Measurements from ENCODE around the gene MRPS18B. TPM values are rescaled to one million over a fixed set of nuclear protein-coding genes. Genes with fewer than 3 reads are reported as not detected.
A peak's percentile ranks its signal among the peaks of the same experiment; 100 is the strongest.

MRPS18B gene
- total and polyA plus RNA-seq, 2 of the 13 experiments (the other 11 are each of a cell fraction or from before 2014, with no cell fraction given), result 125 to 131 TPM

- TF ChIP-seq, protein P1, sequence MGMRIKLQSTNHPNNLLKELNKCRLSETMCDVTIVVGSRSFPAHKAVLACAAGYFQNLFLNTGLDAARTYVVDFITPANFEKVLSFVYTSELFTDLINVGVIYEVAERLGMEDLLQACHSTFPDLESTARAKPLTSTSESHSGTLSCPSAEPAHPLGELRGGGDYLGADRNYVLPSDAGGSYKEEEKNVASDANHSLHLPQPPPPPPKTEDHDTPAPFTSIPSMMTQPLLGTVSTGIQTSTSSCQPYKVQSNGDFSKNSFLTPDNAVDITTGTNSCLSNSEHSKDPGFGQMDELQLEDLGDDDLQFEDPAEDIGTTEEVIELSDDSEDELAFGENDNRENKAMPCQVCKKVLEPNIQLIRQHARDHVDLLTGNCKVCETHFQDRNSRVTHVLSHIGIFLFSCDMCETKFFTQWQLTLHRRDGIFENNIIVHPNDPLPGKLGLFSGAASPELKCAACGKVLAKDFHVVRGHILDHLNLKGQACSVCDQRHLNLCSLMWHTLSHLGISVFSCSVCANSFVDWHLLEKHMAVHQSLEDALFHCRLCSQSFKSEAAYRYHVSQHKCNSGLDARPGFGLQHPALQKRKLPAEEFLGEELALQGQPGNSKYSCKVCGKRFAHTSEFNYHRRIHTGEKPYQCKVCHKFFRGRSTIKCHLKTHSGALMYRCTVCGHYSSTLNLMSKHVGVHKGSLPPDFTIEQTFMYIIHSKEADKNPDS (CRISPR knock-in tag; IDR thresholded peaks at IDR 0.05), result no peak
- no peak; the same call in 1 of the 2 replicates for TF ChIP-seq ZNF431 (CRISPR knock-in tag; IDR thresholded peaks at IDR 0.05; ENCODE audit: borderline replicate concordance, low read depth)
- peak; percentile 81 for TF ChIP-seq SOX13 (IDR thresholded peaks at IDR 0.05)
- TF ChIP-seq SOX13 (CRISPR knock-in tag; conservative IDR thresholded peaks at IDR 0.05 in 1 of 2, IDR thresholded peaks at IDR 0.05 in 1 of 2), result peak in 1 of 2 experiments; percentile 97; a peak in 2 of 4 replicates
- TF ChIP-seq ZNF577 (CRISPR knock-in tag; IDR thresholded peaks at IDR 0.05; ENCODE audit: borderline replicate concordance, low read depth), result no peak
- TF ChIP-seq RAD21 (CRISPR knock-in tag; IDR thresholded peaks at IDR 0.05), result peak; percentile 35; the same call in 1 of the 2 replicates
- no peak for TF ChIP-seq ZNF557 (CRISPR knock-in tag; IDR thresholded peaks at IDR 0.05)
- TF ChIP-seq ZBTB2 (CRISPR knock-in tag; IDR thresholded peaks at IDR 0.05; ENCODE audit: low read depth), result 0 out of 2 replicates have a peak, but pooled peaks have one; percentile 68
- peak; percentile 40; the same call in 1 of the 2 replicates for TF ChIP-seq ZNF335 (CRISPR knock-in tag; IDR thresholded peaks at IDR 0.05)
- TF ChIP-seq HOXD1 (CRISPR knock-in tag; IDR thresholded peaks at IDR 0.05), result peak; percentile 51; the same call in 1 of the 2 replicates
- TF ChIP-seq, protein P2, sequence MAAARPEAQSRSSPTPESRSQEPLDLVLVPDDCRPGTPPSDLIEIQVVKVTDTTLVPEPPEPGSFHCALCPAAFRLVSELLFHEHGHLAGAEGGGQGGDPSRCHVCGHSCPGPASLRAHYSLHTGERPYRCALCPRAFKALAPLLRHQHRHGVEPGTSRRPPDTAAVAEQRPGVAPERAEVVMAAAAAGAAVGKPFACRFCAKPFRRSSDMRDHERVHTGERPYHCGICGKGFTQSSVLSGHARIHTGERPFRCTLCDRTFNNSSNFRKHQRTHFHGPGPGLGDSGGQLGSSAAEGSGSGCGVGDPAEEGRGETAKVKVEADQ (CRISPR knock-in tag; IDR thresholded peaks at IDR 0.05; ENCODE audit: borderline replicate concordance), result peak; percentile 81
- TF ChIP-seq ZZZ3 (CRISPR knock-in tag; IDR thresholded peaks at IDR 0.05; ENCODE audit: borderline replicate concordance), result peak; percentile 63; the same call in 1 of the 2 replicates
- TF ChIP-seq MYPOP (CRISPR knock-in tag; IDR thresholded peaks at IDR 0.05), result no peak
- no peak for TF ChIP-seq PAWR (CRISPR knock-in tag; IDR thresholded peaks at IDR 0.05; ENCODE audit: borderline replicate concordance)
- no peak for TF ChIP-seq ZNF777 (CRISPR knock-in tag; IDR thresholded peaks at IDR 0.05)
- 0 out of 2 replicates have a peak, but pooled peaks have one; percentile 20 for TF ChIP-seq ZXDC (CRISPR knock-in tag; IDR thresholded peaks at IDR 0.05)
- TF ChIP-seq IRF2 (CRISPR knock-in tag; IDR thresholded peaks at IDR 0.05), result peak; percentile 95; the same call in 1 of the 2 replicates
- TF ChIP-seq TGIF2 (CRISPR knock-in tag; IDR thresholded peaks at IDR 0.05), result peak; percentile 98
- TF ChIP-seq SIN3B (IDR thresholded peaks at IDR 0.05; ENCODE audit: low read length), result peak; percentile 64; the same call in 1 of the 2 replicates
- peak; percentile 59; the same call in 1 of the 2 replicates for TF ChIP-seq CHD4 (IDR thresholded peaks at IDR 0.05; ENCODE audit: borderline replicate concordance, low read length)
Observed at GRCh38 chr6:30654798-30655742, 37.4 kb downstream of the MRPS18B start (continued).

Measured in HepG2 (cell line).